HG02759 (cell line): ENCODE measurements around the gene MAN1C1.
"Not testable (repeated sequence)": the region's sequence is repeated elsewhere in the genome, so short reads cannot be mapped to it uniquely, and the experiment has no call there.

ENCODE experiments used
- ATAC-seq: cut with Tn5 transposase; IDR thresholded peaks from one replicate; pipeline ENCODE4 v1.9.1; 2021; ENCODE audit warnings: mild to moderate bottlenecking, moderate library complexity; ENCODE audit not compliant: unreplicated experiment

Gene MAN1C1

GRCh38 chr1:25695090-25695770 lies 78.6 kb downstream of the MAN1C1 start:
- ATAC-seq, result no peak

- ATAC-seq, result no peak
Observed at GRCh38 chr1:25695771-25696311, 79.2 kb downstream of the MAN1C1 start.

- not testable (repeated sequence) for ATAC-seq
Observed at GRCh38 chr1:25696643-25697042, 80.1 kb downstream of the MAN1C1 start.

- no peak for ATAC-seq
Observed at GRCh38 chr1:25697435-25698217, 81.0 kb downstream of the MAN1C1 start.

GRCh38 chr1:25698252-25698651 lies 81.7 kb downstream of the MAN1C1 start:
- no peak for ATAC-seq

- not testable (repeated sequence) for ATAC-seq
Observed at GRCh38 chr1:25699059-25699458, 82.5 kb downstream of the MAN1C1 start.

- no peak for ATAC-seq
Observed at GRCh38 chr1:25699500-25700143, 83.0 kb downstream of the MAN1C1 start.

GRCh38 chr1:25700144-25700523 lies 83.5 kb downstream of the MAN1C1 start:
- ATAC-seq, result no peak

GRCh38 chr1:25700626-25701025 lies 84.0 kb downstream of the MAN1C1 start:
- ATAC-seq, result no peak

GRCh38 chr1:25701030-25701785 lies 84.6 kb downstream of the MAN1C1 start:
- ATAC-seq, result no peak

- ATAC-seq, result no peak
Observed at GRCh38 chr1:25702101-25702775, 85.6 kb downstream of the MAN1C1 start.

- no peak for ATAC-seq
Observed at GRCh38 chr1:25703041-25703440, 86.5 kb downstream of the MAN1C1 start.

GRCh38 chr1:25703671-25704266 lies 87.2 kb downstream of the MAN1C1 start:
- ATAC-seq, result no peak

- ATAC-seq, result no peak
Observed at GRCh38 chr1:25704267-25704691, 87.7 kb downstream of the MAN1C1 start.

- ATAC-seq, result no peak
Observed at GRCh38 chr1:25705699-25706098, 89.1 kb downstream of the MAN1C1 start.

- ATAC-seq, result no peak
Observed at GRCh38 chr1:25706146-25707089, 89.8 kb downstream of the MAN1C1 start.

GRCh38 chr1:25707280-25708016 lies 90.9 kb downstream of the MAN1C1 start:
- no peak for ATAC-seq
